K562 (cell line): ENCODE data around the gene GSDME. TPM values are rescaled to one million over a fixed set of nuclear protein-coding genes. Genes with fewer than 3 reads are reported as not detected.

Experiments
- CREB3 ChIP-seq: fragments of 450-650 bp; conservative IDR thresholded peaks from 2 replicates; pipeline ENCODE4 v1.6.1; 2016; ENCODE audit warnings: missing genetic modification characterization, low read depth, mild to moderate bottlenecking, missing compliant biosample characterization, moderate library complexity
- MGA ChIP-seq: fragments of 450-650 bp; IDR thresholded peaks from 2 replicates; pipeline ENCODE4 v1.6.1; 2016; ENCODE audit warnings: mild to moderate bottlenecking, moderate library complexity
- NKRF ChIP-seq: fragments of 450-650 bp; IDR thresholded peaks from 2 replicates; pipeline ENCODE4 v1.6.1; 2016; ENCODE audit warnings: borderline replicate concordance
- NRF1 ChIP-seq, 2 experiments: fragments of 450-650 bp; IDR thresholded peaks in 1 of 2; conservative IDR thresholded peaks in 1 of 2; 2 replicates each; pipeline ENCODE4 v1.6.1; 2014; ENCODE audit warnings: mild to moderate bottlenecking in 2 of 2
- ZBTB33 ChIP-seq: sonication (generic); formaldehyde crosslinking; IDR thresholded peaks from 2 replicates; pipeline ENCODE4 v1.8.1; 2023; ENCODE audit warnings: mild to moderate bottlenecking, missing genetic modification reagents
- polyA plus RNA-seq, 8 experiments: library from polyadenylated mRNA; depleted of rRNA in 4 of 8; stranded (reverse) in 5 of 8; unstranded in 3 of 8; fragments of >200 nt; fragmentation: Nextera tagmentation in 2 of 8; fragmentation: Illumina TruSeq in 1 of 8; extraction: Ambion mirVana in 2 of 8; extraction: Trizol in 1 of 8; gene quantifications; 2 replicates each; pipeline versions ENCODE4 v1.2.1 to v1.2.3, GENCODE V29; 2011 to 2014; ENCODE audit warnings: inconsistent platforms in 1 of 8, missing spikeins in 1 of 8
- total RNA-seq, 7 experiments: library from RNA; depleted of rRNA in 6 of 7; stranded (reverse); fragments of >200 nt in 6 of 7; fragmentation: Illumina TruSeq in 2 of 7; extraction: Trizol in 2 of 7; gene quantifications; 2 replicates each; pipeline versions ENCODE4 v1.2.1 to v1.2.3, GENCODE V29; 2011 to 2021; ENCODE audit warnings: low replicate concordance in 1 of 7

GSDME gene
- total and polyA plus RNA-seq, 9 of the 15 experiments (the other 6 are each of a cell fraction or from before 2014, with no cell fraction given) = 0.37 to 1.9 (median 0.62) TPM

- peak; percentile 75 for TF ChIP-seq ZBTB33 (CRISPR knock-in tag)
- no peak for TF ChIP-seq CREB3
- TF ChIP-seq NKRF = no peak
- peak; percentile 52 for TF ChIP-seq MGA
- peak; percentile 74 to 79; a peak in 3 of 4 replicates for TF ChIP-seq NRF1 (conservative IDR thresholded peaks at IDR 0.05 in 1 of 2, IDR thresholded peaks at IDR 0.05 in 1 of 2)
Observed at GRCh38 chr7:24757353-24758275, at the start of gene GSDME (continued).
